ENCODE data around the gene NRARP. TPM values are rescaled to one million over a fixed set of nuclear protein-coding genes. Genes with fewer than 3 reads are reported as not detected.

Gene NRARP
- total RNA-seq, 3 donors from 2014 or later: 2.1 to 6.9 (median 3.5) TPM

GRCh38 chr9:137296670-137297664 lies 5.1 kb downstream of the NRARP start:
- TF ChIP-seq POLR2A (IDR thresholded peaks at IDR 0.05): no peak
- TF ChIP-seq CTCF (IDR thresholded peaks at IDR 0.05): no peak
- TF ChIP-seq POLR2AphosphoS5 (IDR thresholded peaks at IDR 0.05): no peak
- Histone ChIP-seq H3K27ac (peak overlapping the region; percentile 10 to 88), H3K9me3 (no peaks in the 10 kb centered on the region), H3K27me3 (no peaks in the 10 kb centered on the region), H3K36me3 (no peaks in the 10 kb centered on the region), H3K4me1 (peaks cover 4 to 23% of the 10 kb centered on the region in 2 donors), H3K4me3 (peak overlapping the region in 2 of 3 donors; percentile 52 to 82)
- intact Hi-C loops (cut with DNase I; ENCODE audit: low total_unique reads): no loop called here
- DNase-seq (ENCODE audit: low spot score in 2 of 2): no peak

- Histone ChIP-seq H3K36me3 (no peaks in the 10 kb centered on the region), H3K4me1 (peaks cover 4 to 23% of the 10 kb centered on the region in 2 donors), H3K4me3 (peak overlapping the region; percentile 16 to 82 (median 52)), H3K27me3 (no peaks in the 10 kb centered on the region), H3K27ac (peak overlapping the region; percentile 10 to 78), H3K9me3 (no peaks in the 10 kb centered on the region)
- no peak for DNase-seq (ENCODE audit: low spot score in 2 of 2)
- TF ChIP-seq CTCF (IDR thresholded peaks at IDR 0.05) (no peak), POLR2A (IDR thresholded peaks at IDR 0.05) (no peak)
- intact Hi-C loops (cut with DNase I; ENCODE audit: low total_unique reads): no loop called here
Measured at GRCh38 chr9:137295849-137296669, 6.0 kb downstream of the NRARP start.

- H3K36me3 ChIP-seq: no peaks in the 10 kb centered on the region
- peaks cover 4 to 23% of the 10 kb centered on the region in 2 donors for H3K4me1 ChIP-seq
- peak overlapping the region; percentile 16 to 82 (median 52) for H3K4me3 ChIP-seq
- peak overlapping the region in 1 of 2 donors; percentile 78 for H3K27ac ChIP-seq
- intact Hi-C loops (cut with DNase I; ENCODE audit: low total_unique reads): no loop called here
- no peaks in the 10 kb centered on the region for H3K27me3 ChIP-seq
- H3K9me3 ChIP-seq: no peaks in the 10 kb centered on the region
- TF ChIP-seq CTCF (IDR thresholded peaks at IDR 0.05): peak in 1 of 3 donors; percentile 64
- TF ChIP-seq POLR2A (IDR thresholded peaks at IDR 0.05): no peak
- no peak for TF ChIP-seq POLR2AphosphoS5 (IDR thresholded peaks at IDR 0.05)
- DNase-seq (ENCODE audit: low spot score in 2 of 2): no peak
Measured at GRCh38 chr9:137295238-137295811, 6.7 kb downstream of the NRARP start.

GRCh38 chr9:137294681-137295237 lies 7.3 kb downstream of the NRARP start:
- Histone ChIP-seq H3K36me3 (no peaks in the 10 kb centered on the region), H3K27ac (peak overlapping the region in 1 of 2 donors; percentile 16), H3K4me1 (peaks cover 4 to 23% of the 10 kb centered on the region in 2 donors), H3K27me3 (no peaks in the 10 kb centered on the region), H3K9me3 (no peaks in the 10 kb centered on the region), H3K4me3 (peak overlapping the region in 2 of 3 donors; percentile 52 to 82)
- TF ChIP-seq POLR2AphosphoS5 (IDR thresholded peaks at IDR 0.05) (no peak), CTCF (IDR thresholded peaks at IDR 0.05) (peak in 1 of 3 donors; percentile 29), POLR2A (IDR thresholded peaks at IDR 0.05) (no peak)
- intact Hi-C loops (cut with DNase I; ENCODE audit: low total_unique reads): no loop called here
- DNase-seq (ENCODE audit: low spot score in 2 of 2): no peak
